ENCODE results near the gene CPN2.

The CPN2 gene, protein sequence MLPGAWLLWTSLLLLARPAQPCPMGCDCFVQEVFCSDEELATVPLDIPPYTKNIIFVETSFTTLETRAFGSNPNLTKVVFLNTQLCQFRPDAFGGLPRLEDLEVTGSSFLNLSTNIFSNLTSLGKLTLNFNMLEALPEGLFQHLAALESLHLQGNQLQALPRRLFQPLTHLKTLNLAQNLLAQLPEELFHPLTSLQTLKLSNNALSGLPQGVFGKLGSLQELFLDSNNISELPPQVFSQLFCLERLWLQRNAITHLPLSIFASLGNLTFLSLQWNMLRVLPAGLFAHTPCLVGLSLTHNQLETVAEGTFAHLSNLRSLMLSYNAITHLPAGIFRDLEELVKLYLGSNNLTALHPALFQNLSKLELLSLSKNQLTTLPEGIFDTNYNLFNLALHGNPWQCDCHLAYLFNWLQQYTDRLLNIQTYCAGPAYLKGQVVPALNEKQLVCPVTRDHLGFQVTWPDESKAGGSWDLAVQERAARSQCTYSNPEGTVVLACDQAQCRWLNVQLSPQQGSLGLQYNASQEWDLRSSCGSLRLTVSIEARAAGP

DNA sequence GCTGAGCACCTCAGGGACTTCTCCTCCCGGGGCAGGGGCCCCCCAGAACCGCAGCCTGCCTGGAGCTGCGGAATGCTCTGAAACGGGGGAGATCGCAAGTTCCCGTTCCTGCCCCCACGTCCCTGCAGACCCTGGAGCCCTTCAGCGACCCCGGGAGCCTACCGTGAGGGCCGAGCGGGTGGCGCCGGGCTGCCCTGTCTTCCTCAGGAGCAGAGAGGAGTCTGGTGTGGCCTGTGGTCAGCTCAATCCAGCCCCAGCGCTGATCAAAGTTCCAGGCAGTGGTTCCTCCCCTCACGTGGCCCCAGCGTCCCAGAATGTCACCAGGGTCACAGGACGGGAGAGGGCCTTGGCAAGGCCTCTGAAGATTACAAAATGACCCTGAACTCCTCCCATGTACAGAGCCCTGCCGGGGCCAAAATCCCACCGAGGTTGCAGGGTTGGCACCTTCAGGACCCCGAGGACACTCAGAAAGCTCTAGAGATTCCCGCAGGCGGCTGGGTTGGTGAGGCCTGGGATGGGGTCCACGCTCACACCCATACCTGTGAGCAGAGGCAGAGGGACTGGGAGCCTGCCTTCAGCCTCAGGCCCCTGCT is at the start of gene CPN2:
CPN2 (minus strand) TSS at position 249 of the 593 bp plus-strand sequence. CDS start 8,626 bp downstream, outside the sequence.
- no peak within 1 kb of the TSS for H3K4me3 ChIP-seq (ENCODE audit: low read depth, low read length)

DNA sequence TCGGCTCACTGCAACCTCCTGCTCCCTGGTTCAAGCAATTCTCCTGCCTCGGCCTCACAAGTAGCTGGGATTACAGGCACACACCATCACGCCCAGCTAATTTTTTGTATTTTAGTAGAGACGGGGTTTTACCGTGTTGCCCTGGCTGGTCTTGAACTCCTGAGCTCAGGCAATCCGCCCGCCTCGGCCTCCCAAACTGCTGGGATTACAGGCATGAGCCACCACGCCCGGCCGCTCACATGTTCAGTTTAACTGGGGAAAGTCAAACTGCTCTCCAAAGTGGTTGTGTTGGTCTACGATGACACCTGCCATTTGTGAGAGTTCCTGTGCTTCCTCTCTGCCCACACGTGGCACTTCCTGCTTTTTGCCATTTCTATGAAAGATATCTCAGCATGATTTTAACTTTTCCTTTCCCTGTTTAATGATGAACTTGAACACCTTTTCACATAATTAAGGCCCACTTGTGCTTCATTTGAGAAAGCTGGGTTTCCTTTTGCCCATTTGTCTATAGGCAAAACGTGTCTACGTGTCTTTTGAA is 48.8 kb upstream of the CPN2 start:
- H3K4me3 ChIP-seq (ENCODE audit: low read depth, low read length) = no peak overlapping the region

DNA sequence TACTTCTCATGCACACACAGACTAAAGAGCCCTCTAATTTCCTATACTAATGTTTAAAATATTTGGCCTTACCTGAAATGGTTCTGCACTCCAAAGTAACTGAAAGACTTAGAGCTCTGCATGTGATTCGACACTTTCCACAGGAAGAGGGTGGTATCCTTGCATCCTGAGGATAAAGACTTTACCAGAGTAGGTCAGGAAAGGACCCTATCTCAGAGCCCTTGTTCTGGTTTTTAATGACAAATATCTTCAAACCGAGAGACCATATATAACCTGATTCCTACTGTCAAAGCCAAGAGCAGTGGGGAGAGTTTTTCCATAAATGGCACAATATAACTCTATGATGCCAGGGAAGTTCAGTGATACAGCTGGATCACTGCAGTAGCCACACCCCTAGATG is 48.0 kb upstream of the CPN2 start, which contains the start of gene GP5:
GP5 (minus strand) TSS at position 101 of the 400 bp plus-strand sequence. CDS start 984 bp downstream, outside the sequence.
- H3K4me3 ChIP-seq (ENCODE audit: low read depth, low read length) = no peak within 1 kb of the TSS

DNA sequence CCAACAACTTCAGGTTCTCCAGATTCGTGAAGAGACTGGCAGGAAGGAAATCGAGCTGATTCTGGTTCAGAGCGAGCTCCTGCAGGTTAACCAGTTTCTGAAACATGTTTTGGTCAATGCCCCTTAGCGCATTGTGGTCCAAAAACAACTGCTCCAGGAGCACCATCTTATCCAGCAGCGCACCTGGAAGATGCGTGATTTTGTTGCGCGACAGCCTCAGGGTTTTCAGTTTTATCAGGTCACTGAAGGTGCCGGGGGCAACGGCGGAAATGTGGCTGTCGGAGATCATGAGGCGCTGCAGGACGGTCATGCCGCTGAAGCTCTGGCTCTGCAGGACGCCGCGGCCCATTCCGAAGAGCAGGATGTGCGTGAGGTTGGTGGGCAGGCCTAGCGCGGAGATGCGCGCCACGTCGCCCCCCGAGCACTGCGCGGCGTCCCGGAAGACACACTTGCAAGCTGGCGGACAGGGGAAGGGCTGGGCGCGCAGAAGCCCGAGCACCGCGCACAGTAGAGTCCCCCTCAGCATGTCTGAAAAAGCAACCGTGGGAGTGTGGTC is 46.7 kb upstream of the CPN2 start:
- no peak overlapping the region for H3K4me3 ChIP-seq (ENCODE audit: low read depth, low read length)

DNA sequence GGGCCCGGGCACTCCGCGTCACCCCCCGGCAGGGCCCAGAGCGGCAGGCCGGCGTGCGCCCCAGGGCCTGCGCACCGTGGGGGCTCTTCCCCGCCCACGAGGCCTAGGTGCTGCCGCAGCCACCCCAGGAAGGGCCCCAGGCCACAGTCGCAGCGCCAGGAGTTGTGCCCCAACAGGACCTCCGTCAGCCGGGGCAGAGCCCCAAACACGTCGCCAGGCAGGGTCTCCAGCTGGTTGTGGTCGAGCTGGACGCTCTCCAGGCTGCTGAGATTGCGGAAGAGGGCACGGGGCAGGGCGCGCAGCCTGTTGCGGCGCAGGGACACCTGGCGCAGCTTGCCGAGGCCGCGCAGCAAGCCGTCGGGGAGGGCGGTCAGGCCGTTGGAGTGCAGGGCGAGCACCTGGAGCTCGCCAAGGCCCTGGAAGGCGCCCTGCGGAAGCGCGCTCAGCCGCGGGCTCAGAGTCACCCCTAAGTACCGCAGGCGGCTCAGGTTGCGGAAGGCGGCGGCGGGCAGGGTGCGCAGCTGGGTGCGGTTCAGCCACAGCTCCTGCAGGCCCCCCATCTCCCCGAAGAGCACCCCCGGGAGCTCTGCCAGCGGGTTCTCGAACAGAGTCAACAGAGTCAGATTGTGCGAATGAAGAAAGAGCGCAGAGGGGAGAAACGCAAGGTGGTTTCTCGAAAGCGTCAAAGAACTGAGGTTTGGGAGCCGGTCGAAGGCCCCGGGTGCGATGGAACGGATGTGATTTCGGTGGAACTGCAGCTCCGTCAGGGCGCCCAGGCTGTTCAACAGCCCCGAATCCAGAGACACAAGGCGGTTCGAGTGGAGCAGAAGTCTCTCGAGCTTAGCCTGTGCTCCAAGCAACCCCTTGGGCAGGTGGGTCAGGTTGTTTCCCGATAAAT is 46.0 kb upstream of the CPN2 start:
- no peak overlapping the region for H3K4me3 ChIP-seq (ENCODE audit: low read depth, low read length)

DNA sequence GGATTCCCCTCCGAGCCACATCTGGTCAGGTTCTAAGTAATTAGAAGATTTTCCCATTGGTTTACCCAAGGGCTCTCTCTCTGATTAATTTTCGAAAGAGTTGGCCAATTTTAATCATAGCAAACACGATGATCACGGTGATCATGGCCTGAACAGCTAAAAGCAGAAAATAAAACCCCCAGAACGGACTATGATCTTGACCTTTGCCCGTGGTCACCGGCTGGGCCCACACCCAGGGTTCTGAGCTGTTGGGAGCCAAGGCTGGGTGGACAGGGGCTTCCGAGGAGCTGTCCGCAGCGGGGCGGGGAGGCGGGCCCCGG is 45.4 kb upstream of the CPN2 start:
- no peak overlapping the region for H3K4me3 ChIP-seq (ENCODE audit: low read depth, low read length)

DNA sequence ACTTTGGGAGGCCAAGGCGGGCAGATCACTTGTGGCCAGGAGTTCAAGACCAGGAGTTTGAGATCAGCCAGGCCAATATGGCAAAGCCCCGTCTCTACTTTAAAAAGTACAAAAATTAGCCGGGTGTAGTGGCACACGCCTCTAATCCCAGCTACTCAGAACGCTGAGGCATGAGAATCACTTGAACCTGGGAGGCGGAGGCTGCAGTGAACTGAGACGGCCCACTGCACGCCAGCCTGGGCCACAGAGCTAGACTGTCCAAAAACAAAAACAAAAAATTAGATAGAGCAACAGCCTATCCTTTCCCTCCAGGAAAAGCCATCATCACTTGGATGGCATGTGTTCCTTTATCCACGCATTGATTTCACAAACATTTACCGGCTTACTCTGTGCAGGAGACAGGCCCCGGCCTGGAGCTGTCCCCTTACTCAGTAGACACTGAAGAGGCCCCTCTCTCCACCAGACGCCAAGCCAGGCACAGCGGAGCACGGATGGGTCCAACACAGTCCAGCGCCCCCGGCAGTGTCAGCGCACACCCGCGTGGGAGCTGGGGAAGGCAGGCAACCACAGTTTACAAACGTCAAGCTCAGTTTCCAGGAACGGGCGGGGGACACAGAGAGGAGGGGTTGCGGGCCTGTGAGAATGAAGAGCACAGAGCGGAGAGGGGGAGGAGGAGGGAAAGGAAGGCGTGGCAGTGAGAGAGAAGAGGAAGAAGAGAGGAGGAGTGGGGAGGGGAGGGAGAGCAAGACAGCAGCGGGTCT is 44.8 kb upstream of the CPN2 start:
- H3K4me3 ChIP-seq (ENCODE audit: low read depth, low read length) = no peak overlapping the region

DNA sequence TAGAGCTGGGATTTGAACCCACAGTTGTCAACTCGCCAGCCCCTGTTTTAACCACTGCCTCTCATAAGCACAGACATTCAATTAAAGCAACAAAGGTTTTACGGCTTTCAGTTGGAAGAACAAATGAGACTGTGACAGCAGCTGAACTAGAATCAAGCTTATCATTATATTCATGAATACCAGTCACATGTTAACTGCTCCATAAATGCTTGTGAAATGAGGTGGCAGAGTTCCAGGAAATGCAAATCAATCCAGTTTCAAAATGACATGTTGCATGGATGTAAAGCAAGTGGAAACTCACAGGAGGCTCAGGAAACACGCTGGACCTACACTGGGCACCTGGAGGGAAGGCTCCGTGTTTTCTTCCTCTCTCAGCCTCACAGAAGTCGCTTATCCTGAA is 44.1 kb upstream of the CPN2 start:
- no peak overlapping the region for H3K4me3 ChIP-seq (ENCODE audit: low read depth, low read length)

DNA sequence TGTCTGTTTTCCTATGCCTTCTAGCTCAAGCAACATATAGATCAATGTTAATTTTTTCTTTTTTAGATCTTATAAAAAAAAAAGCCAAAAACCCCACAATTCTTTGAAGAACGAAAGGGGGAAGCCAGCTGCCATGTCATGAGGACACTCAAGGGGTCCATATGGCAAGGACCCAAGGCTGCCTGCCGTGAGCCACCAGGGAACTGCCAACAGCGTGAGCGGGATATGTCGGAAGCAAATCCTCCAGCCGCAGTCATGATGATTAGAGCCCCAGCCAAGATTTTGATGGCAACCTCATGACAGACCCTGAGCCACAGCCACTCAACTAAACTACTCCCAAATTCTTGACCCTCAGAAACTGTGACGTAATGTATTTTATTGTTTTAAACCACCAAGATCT is 41.4 kb upstream of the CPN2 start:
- no peak overlapping the region for H3K4me3 ChIP-seq (ENCODE audit: low read depth, low read length)

DNA sequence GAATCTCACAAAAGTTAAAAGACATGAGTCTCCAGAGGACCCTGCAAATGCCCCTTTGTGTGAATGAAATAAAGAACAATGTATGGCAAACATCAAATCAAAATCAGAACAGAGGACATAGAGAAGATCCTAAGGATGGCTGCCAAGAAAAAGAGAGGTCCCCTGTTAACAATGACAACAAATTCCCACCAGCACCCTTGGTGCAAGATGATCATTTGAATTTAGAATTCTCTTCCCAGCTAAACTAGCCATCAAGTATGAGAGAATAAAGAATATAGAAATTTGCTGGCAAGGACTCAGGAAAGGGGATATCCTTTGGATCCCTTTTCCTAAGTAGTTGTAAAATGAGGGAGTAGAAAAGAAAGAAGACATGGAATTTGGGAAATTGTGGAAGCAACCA is 39.7 kb upstream of the CPN2 start:
- H3K4me3 ChIP-seq (ENCODE audit: low read depth, low read length) = no peak overlapping the region

DNA sequence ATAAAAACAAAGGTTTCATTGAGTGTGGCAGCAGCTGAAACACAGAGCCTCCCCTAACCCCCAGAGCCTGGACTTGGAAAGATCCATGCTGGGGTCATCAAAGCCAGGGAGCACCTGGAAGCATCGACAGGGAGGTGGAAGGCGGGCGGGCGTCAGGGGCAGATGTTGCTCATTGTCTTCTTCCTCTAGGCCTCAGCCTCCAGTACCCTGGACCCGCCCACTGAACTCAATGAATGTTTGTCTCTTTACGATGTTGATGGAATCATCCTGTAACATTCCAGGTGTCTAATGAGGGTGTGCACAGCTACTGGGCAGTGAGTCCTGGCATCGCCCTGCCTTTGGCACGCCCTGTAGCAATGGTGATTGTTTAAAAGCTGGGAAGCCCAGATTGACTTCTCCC is 38.1 kb upstream of the CPN2 start:
- no peak overlapping the region for H3K4me3 ChIP-seq (ENCODE audit: low read depth, low read length)

DNA sequence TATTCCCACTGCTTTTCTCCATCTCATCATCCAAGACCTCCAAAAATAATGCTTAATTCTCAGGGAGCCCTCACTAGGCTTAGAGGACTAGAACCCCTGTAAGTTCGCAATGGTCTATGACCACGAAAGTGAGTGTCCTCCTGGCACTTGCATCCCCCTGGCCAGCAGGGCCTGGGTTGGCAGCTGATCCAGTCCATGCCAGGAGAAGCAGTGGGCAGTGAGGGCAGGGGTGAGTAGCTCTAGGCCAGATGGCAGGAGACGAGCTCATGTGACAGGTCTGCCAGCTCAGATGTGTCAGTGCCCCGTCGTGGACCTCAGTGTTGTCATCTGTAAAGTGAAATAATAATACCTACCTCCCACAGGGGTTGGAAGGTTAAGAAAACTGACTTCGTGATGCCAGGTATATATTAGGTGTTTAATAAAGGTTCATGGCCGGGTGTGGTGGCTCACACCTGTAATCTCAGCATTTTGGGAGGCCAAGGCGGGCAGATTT is 36.8 kb upstream of the CPN2 start:
- no peak overlapping the region for H3K4me3 ChIP-seq (ENCODE audit: low read depth, low read length)

DNA sequence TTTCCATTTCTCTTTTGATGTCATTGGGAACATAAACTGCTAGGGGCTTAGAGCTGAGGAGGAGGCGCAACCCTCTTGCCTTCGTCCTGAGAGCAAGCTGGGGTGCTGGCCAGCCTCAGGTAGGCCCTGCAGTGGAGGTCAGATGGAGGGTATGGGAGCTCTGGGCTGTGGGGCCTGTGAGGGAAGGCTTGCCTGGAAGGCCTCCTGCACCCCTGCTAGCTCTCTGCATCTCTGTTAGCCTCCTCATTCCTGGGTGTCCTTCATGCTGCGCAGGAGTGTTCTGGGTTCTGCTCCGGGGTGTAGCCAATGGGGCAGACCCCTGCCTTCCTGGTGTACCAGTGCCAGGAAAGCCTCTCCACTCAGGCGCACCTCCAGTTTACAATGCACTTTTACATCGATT is 36.1 kb upstream of the CPN2 start:
- H3K4me3 ChIP-seq (ENCODE audit: low read depth, low read length) = no peak overlapping the region

DNA sequence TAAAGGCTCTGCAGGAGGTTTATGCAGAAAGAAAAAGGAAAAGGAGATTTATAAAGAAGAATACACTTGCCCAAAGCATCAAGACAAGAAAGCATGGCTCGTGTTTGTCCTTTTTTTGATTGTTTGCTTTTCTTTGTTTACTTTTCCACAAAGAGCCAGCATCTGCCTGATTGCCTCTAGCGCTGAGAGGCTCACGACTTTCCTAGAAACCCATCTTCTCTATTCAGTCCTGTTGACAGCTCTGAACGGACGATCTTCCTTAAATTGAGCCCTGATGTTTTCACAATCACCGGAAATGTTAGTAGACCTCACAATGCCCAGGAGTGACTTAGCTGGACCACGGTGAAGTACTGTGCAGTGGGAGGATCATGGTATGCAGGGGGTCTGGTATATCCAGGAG is 35.5 kb upstream of the CPN2 start:
- no peak overlapping the region for H3K4me3 ChIP-seq (ENCODE audit: low read depth, low read length)

DNA sequence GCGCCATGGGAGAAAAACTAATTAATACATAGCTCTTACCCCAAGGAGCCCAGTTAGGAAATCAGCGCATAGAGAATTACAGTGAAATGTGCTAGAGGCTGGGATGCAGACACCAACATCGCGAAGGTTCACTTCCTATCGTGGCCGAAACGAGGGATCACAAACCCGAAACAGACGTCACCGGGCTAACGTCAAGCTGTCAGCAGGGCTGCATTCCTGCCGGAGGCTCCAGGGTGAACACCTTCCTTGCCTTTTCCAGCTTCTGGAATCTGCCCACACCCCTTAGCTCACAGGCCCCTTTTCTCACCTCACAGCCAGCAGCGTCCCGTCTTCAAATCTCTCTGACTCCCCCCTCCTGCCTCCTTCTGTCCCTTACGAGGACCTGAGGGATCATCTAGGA is 34.9 kb upstream of the CPN2 start:
- no peak overlapping the region for H3K4me3 ChIP-seq (ENCODE audit: low read depth, low read length)

DNA sequence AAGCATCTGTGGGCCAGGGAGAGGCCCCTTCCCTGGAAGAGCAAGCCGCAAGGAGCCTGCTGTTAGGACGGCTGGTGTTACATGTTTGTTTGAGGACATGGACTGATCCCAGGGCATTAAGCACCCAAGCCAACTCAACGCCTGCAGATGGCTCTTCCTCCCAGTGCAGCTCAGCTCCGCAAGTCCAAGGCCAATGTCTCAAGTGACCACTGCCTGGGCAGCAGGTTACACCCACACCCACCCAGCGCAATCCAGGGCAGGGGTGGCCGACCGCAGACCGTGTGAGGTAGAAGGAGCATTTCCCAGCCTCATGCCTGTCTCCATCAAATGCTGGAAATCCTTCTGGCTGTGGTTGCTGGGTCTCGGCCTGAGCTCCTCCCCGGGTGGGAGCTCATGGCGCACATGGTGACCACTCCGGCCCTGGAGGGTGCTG is 33.5 kb upstream of the CPN2 start:
- H3K4me3 ChIP-seq (ENCODE audit: low read depth, low read length) = no peak overlapping the region

DNA sequence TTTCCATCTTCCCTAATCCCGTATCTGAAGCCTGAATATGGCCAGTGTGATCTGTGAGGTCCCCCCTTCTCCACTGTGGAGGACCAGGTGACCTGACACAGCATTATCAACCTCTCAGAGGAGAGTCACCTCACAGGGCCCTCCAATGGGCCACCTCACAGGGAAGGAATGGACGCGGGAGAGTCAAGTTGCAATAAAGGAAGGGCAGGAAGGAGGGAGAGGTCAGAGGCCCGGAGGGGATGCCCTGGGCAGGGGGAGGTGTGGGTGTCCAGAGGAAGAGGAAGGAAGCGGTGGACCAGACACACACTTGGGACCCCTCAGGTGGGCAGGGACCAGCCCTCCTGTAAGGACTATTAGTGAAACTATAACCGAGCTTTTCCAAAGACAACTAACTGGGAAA is 33.0 kb upstream of the CPN2 start:
- no peak overlapping the region for H3K4me3 ChIP-seq (ENCODE audit: low read depth, low read length)

DNA sequence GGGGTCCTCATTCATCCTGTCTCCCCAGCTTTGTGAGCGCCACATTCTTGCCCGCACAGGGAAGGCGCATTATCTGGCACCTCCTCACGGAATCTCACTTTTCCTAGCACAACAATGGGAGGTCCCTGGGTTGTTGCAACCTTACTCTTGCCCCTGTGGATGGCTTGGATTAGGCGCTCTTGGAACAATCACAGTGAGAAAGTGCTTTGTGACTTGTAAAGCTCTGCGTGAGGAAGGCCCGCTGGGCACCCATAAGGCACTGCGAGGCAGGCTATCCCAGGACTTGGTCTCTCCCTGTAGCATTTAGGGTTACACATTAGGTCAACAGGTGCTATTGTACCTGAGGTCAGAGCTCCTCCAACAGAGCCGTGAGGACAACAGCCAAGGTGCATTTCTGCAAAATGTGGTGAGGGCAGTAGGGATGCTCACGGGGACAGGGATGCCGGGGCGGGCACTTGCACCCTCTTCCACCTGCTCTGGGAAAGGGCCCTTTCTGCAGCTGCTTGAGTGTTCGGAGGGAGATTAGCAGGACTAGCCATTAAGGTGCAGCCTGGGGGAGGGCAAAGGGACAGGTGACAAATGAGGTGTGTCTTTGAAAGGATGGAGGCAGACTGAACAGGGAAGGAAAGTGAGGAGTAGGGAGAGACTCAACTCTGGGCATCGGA is 32.3 kb upstream of the CPN2 start:
- H3K4me3 ChIP-seq (ENCODE audit: low read depth, low read length) = no peak overlapping the region

DNA sequence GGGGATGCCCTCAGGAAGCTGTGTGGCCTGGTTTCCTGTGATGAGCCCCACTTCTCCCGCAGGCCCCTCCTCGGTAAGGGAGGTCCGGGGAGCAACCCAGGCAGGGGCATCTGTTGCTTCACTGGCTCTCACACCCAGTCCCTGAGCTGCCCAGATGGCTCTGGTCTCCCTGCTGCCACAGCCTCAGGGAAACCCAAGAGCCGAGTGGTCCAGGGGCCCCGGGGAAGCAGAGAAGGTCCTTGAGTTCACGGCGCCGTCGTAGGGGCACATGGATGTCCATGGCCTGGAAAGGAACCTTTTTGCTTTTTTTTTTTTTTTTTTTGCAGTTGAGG is 31.7 kb upstream of the CPN2 start:
- no peak overlapping the region for H3K4me3 ChIP-seq (ENCODE audit: low read depth, low read length)
